Measurements from ENCODE around the gene SENP2.
"Not testable (repeated sequence)": the region's sequence is repeated elsewhere in the genome, so short reads cannot be mapped to it uniquely, and the experiment has no call there.

The SENP2 gene

DNA sequence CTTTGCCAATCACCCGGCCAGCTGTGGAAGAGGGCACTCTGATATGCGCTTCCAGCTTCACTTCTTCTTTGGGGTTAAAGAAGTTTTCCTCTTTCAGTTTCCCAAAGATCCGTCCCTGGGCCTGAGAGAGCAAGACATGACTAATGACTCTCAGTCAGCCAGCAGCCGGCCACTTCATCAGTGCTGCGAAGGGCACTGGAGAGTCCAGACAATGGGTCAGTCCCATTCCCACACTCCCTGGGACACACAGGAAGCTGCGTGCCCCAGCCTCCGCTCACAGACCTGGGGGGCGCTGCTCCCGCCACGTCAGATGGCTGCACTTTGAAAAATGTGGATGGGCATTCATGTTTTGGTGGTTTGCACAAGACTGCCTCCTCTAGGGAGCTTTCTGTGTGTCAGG is 63.3 kb downstream of the SENP2 start:
- no peak for DNase-seq

DNA sequence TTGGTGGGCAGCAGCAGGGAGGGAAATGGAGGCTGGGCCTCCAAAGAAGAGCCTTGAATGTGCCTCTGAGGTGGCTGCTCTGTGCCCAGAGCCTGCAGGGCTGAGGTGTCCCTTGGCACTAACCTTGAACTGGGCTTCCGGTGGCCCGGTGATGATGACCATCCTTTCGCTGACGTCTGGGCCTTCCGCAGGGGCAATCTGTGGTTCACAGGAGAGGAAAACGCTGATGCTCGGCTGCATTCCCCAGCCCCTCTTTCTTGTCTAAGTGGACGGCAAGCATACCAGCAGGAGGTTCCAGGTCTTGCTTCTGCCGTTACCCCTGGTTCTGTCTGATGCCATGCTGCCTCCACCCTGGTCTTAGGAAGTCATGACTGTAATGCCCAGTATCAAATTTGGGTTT is 65.9 kb downstream of the SENP2 start:
- no peak for DNase-seq

DNA sequence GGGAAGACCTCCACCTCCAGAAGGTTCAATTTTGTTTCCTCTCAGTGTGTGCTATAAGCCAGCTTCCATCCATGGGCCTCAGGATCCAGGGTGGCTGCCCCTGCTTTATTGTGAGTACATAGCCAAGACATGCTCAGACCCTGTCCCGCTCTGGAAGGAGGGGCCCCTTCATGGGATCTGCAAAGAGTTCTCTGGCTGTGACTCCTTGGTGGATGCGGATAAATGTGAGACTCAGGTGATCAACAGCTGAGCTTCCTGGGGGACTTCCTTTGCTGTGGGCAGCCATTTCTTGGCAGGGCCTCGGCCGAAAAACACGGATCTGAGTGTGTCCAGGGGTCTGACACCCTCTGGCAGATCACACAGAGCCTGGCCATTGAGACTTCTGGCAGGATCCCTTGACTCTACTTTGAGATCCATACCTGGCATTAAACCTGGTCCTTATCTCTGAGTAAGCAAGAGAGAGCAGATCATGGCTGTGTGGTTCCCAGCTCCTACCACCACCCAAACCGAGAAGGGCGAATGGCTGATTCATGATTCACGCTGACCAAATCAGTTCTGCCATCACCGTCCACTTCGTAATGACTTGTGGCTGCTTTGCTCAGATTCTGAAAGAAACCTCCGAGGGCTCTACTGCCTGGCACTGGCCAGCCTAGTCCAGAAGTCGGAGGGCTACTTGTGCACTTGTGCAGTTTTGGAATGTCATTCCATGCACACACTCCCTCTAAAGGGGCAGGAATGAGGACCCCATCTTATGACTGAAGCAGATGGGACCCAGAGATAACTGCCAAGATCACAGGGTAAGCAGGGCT is 68.1 kb downstream of the SENP2 start:
- DNase-seq: no peak

DNA sequence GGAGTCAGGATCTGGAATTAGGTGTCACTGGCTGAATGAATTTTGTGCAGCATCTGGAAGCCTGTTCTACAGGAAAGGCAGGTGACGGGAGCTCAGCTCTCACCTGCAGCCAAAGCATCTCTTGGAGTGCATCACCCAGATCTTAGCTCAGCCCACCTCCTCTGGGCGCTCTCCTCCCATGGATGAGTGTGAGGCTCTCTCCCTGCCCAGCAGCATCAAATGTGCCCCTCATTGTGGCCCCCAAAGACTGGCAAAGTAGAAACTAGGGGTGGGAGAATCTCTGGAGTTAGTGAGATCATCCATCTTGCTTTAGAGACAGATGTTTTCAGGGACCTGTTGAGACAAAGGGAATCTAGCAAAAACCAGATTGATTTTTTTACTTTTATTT is 68.7 kb downstream of the SENP2 start:
- no peak for DNase-seq

DNA sequence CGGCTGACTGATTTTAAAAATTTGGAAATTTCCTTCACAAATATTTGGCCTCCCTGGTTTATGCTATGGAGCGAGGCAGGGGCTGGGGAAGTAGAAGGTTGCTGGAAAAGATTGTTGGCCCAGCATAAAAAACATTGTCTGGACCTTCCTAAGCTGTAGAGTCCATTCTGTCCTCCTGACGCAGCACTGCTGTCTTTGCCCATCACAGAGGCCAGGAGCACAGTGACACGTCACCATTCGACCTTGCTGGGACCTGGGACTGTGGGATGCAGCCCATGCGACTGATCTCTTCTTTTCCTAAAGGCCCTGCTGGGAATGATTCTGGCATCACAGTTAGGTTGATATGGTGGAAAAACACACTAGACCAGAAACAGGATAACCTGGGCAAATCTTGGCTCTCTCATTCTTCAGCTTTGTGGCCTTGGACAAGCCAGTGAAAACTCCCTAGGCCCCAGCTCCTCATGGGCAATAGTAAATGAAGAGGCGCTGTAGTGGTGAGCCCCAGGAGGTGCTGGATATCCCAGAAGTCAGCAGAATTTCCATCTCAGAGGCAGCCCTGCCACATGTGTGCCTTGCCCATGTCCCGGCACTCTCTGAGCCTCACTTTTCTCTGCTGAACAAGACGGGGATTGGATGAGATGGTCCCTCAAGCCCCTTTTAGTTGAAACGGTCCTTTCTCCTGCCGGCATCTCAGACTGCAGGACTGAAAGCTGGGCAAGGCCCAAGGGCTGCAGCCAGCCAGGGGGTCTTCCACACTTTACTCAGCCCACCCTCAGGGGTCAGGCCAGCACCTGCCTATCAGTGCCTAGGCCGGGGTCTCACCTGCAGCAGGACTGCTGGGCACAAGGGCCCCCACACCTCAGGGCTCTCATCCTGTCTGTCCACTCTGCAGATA is 69.6 kb downstream of the SENP2 start:
- no peak for DNase-seq

DNA sequence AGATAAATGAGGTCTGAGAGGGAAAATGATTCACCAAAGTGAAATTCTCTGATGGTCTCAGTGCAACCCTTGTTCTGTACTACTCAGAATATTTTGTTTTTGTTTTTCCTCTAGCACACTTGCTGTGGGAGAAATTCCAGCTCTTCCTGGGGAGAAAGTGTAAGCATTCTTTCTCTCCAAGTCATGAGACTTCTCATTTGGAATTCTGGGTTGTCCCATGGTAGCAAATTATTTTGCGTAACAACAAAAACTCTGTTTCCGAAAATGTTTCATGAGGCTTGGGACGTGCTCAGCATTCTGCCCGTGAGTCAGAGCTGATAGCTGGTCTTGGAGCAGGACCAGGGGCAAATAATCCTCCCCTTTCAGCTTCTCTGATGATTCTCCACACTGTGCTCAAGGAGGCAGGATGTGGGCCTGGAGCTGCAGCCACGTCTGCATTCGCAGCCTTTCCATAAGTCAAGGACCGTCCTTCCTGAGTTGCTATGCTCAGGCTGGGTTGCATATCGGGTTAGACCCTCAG is 70.3 kb downstream of the SENP2 start:
- DNase-seq: no peak

DNA sequence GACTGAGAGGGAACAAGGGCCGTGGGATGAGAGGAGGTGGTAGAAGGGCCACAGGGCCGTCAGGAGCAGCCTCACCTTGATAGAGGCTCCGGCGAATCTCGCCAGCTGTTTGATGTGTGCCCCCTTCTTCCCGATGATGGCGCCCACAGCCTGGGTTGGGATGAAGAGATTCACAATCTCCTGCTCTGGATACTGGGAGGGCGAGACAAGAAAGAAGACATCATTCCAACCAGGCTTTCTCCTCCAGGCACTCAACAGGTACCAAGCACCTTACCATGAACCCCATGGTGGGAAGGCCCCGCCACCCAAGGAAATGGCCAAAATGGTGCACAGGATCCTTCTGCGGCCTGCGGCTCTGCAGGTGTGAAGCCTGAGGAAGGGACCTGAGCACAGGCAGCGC is 71.1 kb downstream of the SENP2 start:
- no peak for DNase-seq

DNA sequence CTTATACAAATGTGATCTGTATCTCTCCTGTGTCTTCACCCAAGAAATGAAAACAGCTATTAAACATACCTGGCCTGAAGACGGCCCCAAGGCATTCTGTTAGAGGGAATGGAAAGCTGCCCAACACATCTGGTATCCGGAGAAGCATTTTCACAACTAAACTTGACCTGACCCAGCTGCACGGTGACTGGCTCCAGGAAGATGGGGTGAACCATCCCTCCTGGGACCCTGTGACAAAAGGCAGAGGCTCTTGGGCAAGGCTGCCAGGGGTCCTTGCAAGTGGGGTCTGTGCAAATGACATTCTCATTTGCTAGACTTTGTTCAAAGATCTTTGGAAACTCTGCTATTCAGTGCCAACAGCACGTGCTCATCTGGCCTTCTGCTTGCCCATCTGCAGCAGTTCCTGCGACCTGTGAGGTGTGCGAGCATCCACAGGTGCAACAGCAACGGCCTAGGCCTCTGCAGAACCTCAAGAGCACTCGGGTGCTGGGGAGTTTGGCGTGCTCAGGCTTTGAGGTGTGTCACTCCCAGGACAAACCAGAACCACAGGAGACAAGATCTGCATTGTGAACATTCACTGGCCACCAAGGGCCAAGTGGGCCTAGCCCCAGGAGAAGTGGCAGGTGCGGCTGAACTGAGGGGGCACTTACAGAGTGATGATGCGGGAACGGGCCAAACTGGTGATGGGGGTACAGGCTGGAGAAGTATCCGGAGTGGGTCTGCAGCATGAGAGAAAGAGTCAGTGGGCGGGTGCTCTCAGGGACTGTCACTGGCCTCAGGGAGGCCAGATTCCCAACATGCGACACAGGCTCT is 71.8 kb downstream of the SENP2 start:
- DNase-seq: no peak

DNA sequence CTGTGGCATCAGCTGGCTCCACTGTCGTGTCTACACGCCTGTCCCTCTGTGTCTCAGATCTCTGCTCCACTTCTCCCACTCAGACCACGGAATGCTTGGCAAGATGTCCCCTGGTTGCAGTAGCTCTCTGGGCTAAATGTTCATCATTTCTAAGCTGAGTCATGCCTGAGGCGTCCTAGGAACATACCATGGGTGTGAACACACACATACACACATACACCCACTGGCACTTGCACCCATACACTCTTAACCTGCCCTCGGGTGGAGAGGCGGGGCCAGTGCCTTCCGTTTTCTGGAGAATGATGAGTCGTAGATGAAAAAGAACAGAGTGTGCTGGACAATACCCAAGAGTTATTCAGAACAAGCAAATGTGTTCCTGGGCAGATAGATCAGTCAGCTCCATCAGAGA is 72.4 kb downstream of the SENP2 start:
- DNase-seq: no peak

DNA sequence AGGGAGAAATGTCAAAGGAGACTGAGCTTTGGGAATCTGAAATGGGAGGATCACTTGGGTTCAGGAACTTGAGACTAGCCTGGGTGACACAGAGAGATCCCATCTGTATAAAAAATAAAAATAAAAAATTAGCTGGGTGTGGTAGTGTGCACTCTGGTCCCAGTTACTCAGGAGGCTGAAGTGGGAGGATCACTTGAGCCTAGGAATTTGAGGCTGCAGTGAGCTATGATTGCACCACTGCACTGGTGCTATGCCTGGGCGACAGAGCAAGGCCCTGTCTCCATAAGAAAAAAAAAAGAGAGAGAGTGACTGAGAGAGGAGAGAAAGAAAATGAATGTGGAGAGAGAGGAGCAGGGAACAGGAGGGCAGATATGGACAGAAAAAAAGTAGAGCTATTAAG is 72.8 kb downstream of the SENP2 start:
- DNase-seq: no peak

DNA sequence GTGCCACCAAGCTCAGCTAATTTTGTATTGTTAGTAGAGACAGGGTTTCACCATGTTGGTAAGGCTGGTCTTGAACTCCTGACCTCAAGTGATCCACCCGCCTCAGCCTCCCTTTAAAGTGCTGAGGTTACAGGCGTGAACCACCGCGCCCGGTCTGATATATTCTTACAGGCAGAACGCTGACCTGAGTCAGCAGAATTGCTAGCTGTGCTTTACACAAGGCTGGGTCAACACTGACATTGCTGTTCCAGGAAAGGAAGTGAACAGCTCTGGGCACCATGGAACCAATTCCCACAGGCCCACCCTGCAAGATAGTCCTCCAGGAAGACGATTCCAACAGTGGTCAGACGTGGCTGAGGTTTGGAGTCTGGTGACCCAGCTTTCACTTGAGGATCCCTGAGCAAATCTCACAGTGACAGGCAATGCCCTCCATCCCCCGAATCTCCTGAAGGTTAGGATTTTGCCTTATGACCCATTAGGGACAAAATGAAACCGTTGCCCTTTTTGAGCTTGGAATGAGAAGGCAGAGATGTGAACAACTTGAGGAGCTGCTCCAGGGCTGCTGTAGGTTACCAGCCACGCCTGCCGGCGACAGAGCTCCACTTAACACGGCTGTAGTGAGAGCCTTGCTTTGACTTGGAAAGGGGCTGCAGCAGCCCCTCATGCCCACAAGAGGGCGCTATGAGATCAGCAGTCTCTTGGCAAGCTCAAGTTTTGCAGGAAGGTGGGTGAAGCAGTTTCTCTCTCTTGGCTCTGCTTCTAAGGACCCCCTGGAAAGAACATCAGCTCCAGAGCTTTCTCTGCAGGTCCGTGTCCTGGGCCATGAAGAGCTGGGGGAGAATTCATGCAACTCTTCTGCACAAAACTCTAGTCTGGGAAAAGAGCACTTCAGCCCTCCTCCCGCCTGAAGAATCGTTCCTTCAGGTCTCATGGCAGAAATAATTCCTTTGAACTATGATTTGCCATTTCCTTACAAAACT is 74.1 kb downstream of the SENP2 start:
- DNase-seq: peak; percentile 67 to 73

DNA sequence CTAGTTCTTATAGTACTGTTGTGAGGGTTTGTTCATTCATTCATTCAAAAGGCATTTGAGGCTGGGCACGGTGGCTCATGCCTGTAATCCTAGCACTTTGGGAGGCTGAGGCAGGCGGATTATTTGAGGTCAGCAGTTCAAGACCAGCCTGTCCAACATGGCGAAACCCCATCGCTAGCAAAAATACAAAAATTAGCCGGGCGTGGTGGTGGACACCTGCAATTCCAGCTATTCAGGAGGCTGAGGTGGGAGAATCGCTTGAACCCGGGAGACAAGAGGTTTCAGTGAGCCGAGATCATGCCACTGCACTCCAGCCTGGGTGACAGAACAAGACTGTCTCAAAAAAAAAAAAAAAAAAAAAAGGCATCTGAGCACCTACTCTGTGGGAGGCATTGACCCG is 75.2 kb downstream of the SENP2 start:
- DNase-seq: not testable (repeated sequence)

DNA sequence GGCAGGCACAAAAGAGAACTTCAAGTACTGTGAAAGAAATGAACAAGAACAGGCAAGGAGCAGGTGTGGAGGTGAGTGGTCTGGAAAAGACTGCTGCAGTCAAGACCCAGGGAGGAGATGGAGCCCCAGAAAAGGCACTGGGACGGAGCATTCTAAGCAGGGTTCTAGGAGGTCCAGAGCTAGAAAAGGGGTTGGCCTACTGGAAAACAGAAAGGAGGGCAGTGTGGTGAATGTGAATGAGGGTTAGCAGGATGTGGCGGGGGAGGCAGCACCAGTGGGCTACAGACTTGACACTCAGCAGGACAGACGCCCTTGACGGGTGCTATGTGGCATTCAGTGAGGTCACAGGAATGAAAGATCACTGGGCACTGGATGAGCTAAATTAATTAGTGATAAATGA is 75.7 kb downstream of the SENP2 start:
- no peak for DNase-seq

DNA sequence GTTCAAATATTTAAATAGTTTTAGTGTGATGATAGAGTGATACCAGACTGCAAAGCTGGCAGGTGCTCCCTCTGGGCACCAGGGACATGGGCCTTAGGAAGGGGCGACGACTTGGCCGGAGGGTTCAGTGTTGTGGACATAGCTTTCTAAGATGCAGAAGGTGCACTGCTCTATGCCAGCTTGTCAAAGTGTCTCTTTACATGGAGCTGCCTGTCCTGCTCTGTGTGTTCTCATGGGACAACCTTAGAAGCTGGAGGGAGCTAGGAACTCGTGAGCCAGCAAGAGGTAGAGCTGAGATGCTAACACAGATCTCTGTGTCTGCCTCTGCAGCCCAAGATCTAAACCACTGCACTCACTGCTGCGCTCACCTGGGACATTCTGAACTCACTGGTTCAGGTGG is 77.8 kb downstream of the SENP2 start:
- DNase-seq: no peak

DNA sequence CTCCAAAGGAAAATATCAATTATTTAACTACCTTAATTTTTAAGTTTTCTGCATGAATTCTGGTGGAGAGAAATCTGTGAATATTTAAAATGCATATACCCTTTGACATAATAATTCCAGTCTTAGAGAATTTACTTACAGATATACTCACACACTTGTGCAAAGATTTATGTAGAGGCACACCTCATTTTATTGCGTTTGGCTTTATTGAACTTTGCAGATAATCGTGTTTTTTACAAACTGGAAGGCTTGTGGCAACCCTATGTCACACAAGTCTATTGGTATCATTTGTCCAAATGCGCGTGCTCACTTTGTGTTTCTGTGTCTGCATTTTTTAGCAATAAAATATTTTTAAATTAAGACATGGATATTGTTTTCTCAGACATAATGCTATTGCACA is 81.5 kb downstream of the SENP2 start:
- no peak for DNase-seq

DNA sequence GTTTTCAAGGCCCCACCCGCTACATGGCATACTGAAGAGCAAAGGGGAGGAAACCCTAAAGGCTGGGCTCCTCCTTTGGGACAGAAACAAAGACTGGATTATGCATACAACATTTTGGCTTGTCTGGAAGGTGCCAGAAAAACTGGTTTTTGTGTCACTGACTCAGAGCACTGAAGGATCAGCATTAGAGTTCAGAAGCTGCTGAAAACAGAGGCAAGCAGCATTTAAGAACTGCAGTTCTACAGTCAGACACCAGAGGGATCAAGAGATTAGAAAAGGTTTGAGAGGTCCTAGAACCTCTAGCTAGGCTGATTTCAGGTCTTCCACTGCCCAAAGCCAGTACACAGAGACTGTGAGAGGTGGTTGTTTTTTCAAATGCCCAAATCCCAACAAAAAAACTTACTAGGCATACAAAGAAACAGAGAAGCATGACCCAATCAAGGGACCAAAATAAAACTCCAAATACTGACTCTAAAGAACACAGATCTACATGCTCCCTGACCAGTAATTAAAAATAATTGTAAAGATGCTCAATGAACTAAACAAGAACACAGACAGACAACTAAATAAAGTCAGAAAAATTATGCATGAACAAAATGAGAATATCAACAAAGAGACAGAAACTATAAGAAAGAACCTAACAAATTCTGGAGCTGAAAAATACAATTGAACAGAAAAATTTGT is 91.2 kb downstream of the SENP2 start:
- no peak for DNase-seq

DNA sequence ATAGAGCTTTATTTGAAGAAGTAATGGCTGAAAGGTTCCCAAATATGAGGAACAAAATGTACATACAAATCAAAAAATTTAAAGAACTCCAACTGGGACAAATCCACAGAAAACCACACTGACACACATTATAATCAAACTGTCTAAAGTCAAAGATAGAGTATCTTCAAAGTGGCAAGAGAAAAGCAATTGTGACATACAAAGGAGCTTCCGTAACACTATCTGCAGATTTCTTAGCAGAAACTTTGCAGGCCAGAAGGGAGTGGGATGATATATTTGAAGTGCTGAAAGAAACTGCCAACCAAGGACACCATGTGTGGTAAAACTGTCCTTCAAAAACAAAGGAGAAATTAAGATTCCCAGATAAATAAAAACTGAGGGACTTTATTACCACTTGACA is 91.9 kb downstream of the SENP2 start:
- no peak for DNase-seq

DNA sequence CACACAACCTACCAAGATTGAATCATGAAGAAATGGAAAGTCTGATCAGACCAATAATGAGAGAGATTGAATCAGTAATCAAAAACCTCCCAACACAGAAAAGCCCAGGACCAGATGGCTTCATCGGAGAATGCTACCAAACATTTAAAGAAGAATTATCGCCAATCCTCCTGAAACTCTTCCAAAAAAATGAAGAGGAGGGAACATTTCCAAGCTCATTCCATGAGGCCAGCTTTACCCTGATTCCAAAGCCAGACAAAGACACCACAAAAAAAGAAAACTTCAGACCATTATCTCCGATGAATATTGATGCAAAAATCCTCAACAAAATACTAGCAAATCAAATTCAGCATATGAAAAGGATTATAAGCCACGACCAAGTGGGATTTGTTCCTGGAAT is 94.1 kb downstream of the SENP2 start:
- DNase-seq: no peak

Data from stimulated activated CD4-positive, alpha-beta T cell treated with anti-CD3 and anti-CD28 coated beads, Interleukin-2, amount 100 ng/mL, for 24 hours (primary cell).